ENCODE data around the gene AUTS2.

Gene AUTS2

DNA sequence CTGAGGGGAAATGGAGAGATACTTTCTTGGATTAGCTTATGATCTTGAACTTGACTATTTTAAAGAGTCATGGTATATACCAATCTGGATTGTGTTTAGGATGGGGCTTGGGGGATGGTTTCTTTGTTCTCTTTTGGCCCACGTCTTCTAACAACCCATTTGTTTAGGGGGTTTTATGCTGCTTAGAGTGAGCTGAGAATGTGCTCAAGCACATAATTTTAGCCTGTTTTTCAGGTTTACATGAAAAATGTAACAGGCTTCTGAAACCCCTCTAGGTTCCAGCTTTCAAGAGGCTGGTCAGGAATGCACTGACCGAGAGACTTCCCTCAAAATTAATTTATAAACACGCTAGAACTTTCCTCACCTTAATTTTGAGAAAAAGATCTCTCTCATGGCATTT is 94.3 kb downstream of the AUTS2 start:
- DNase-seq, result no peak

DNA sequence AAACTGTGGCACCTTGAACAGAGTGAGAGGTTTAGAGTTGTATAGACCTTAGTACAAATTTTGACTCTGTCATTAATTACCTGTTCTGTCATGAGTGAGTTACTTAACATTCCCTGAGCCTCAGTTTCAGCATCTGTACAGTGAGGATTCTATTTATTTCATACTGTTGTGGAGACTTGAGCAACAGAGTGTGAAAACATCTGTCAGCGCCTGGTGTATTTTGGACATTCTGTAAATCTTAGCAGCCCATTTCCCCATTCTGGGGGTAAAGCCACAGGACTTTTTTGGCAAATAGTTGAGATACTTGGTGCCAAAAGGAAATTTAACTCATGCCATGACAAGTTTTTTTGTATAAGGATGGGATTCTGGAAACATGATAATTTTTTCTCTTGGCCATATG is 94.8 kb downstream of the AUTS2 start:
- no peak for DNase-seq

DNA sequence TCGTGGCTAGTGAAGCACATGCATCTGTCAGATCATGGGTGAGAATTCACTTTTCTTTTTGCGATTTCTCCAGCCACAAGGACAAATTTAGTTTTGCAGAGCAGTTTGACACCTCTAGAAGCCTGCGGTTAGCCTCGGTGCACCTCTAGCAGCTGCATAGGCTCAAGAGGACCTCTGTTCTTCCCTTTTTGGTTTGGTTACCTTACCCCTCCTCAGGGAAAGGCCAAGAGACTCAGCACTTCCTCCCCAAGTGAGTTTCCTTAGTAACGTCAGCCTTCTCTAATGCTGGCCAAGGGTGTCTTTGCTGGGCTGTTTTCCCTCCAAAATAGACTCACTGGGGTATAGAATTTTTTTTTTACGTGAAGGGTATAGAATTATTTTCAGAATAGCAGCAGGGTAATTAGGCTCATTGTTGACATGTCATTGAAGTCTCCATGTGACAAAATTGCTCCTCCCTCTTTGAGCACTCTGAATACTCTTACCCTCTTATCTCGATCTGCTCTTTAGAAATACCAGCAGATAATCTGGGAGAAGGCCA is 97.8 kb downstream of the AUTS2 start:
- no peak for DNase-seq

DNA sequence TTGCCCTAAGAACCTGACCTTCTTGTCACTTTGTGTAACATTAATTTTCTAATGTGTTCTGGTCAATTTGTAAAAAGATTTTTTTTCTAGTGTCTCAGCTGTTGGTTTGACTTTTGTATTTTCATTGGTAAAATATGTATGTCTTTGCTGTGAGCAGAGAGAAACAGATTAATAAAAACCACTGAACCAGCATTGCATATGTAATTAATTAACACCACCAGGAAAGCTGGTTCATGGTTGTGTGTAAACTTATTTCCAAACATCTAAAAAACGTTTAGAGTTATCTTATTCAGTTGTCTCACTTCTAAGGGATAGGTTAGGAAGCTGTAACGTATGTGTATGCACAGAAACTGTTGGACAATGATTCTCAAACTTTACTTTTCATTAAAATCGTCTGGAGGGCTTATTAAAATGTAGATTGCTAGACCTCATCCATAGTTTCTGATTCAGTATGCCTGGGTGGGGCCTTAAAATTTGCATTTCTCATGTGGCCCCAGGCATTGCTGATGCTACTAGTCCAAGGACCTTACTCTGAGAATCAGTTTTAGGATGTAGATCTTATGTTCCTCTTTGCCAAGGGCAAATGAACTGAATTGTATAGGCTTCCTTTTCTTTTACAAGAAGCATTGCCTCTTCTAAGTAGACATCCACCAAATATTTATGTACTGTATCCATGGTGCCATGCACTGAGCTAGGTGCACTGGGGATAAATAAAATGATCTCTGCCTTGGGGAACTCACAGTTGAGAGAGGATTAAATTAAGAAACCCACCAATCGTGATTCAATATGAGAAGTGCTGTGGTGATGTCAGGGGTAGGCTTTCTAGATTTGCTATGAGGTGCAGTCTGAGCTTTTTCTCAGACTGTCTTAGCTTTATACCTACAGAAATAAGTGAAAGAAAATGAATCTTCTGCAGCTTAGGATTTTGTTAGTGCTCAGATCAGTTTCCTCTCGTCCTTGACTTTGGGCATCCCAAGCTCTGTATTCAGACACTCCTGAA is 98.7 kb downstream of the AUTS2 start:
- no peak for DNase-seq

- DNase-seq, result no peak
These were observed 100.0 kb downstream of the AUTS2 start for GRCh38 chr7:69698109-69698825.

- DNase-seq, result no peak
These were observed 101.7 kb downstream of the AUTS2 start for GRCh38 chr7:69699931-69700330.

GRCh38 chr7:69700331-69700730 is 102.1 kb downstream of the AUTS2 start:
- no peak for DNase-seq

- DNase-seq, result no peak
These were observed 103.0 kb downstream of the AUTS2 start for GRCh38 chr7:69701288-69701687.

DNA sequence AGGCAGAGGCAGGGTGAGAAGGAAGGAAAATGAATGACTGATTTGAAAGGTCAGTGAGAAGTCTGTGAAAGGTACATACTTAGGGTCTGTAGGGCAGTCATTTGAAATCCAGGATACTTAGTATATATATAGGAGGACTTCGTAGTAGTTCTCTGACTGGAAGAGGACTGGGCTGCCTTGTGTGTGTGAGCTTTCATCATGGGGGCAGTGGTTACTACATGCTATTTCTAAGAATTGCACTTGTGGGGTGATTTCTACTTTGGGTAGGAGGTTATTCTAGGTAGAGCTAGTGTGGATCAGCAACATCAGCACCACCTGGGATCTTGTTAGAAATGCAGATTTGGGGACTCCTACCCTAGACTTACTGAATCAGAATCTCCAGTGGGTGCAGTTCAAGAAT is 104.1 kb downstream of the AUTS2 start:
- DNase-seq, result no peak

- DNase-seq, result peak; percentile 34
These were observed 104.8 kb downstream of the AUTS2 start for GRCh38 chr7:69703099-69703498.

- no peak for DNase-seq
These were observed 107.8 kb downstream of the AUTS2 start for GRCh38 chr7:69706070-69706469.

DNA sequence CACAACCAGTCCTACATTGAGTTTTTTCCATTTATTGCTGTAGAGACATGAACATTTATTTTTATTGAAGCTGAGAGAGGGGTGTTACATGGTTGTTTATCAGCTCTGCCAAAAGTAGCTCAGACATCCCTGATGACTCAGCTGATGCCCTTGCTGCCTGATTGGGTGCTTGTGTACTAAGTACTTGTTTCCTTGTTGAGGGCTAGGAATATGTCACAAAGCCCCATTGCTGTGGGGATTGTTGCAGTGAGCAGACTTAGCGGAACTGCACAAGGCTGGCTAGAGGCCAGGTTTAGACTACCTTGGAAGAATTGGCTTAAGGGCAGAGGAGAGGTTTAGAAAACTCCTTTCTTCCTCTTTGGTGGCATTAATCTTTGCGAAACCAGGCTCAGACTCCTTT is 110.6 kb downstream of the AUTS2 start:
- peak; percentile 76 for DNase-seq

- no peak for DNase-seq
These were observed 112.6 kb downstream of the AUTS2 start for GRCh38 chr7:69710768-69711438.

- DNase-seq, result no peak
These were observed 116.8 kb downstream of the AUTS2 start for GRCh38 chr7:69714886-69715576.

GRCh38 chr7:69717221-69717620 is 118.9 kb downstream of the AUTS2 start:
- no peak for DNase-seq

- no peak for DNase-seq
These were observed 121.4 kb downstream of the AUTS2 start for GRCh38 chr7:69719717-69720116.

- no peak for DNase-seq
These were observed 124.6 kb downstream of the AUTS2 start for GRCh38 chr7:69722843-69723242.

- no peak for DNase-seq
These were observed 125.4 kb downstream of the AUTS2 start for GRCh38 chr7:69723663-69724062.

GRCh38 chr7:69728304-69728703 is 130.0 kb downstream of the AUTS2 start:
- no peak for DNase-seq

- DNase-seq, result peak; percentile 32
These were observed 133.9 kb downstream of the AUTS2 start for GRCh38 chr7:69732203-69732602.

- no peak for DNase-seq
These were observed 137.3 kb downstream of the AUTS2 start for GRCh38 chr7:69735582-69735981.

DNA sequence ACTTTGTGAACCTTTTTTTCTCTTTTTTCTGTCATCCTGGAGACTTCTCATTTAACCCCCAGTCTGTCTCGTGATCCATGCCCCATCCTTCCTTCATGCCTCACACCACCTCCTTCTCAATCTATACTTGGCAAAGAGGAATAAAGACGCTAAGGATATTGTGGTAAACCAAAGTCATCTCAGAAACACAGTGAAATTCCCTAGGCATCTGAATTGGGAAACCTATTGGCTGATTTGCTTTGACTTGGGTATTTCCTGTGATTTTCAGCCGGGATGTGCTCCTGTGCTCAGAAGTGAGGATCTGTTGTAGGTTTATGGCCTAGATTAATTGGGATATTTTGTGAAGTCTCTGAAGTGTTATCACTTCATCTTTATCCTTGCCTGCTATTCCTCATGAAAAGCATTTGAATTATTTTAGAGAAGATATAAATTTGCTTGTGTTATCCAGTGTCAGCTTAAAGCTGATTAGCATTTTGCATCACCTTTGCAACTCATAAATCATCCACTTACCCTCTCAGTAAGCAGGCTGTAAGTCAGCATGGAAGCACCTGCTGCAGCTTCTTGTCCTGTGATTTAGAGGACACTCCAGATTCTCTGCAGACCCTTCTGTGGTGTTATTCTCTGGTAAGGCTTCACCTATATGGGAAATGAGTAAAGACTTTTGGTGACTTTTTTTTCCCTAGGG is 138.0 kb downstream of the AUTS2 start:
- no peak for DNase-seq

Measured in NCI-H2029 (cell line).